GM18505 (cell line): Measurements from ENCODE around the gene NCOR1.
A peak's percentile ranks its signal among the peaks of the same experiment; 100 is the strongest.
"Not testable (repeated sequence)": the region's sequence is repeated elsewhere in the genome, so short reads cannot be mapped to it uniquely, and the experiment has no call there.

ENCODE experiments used
- ATAC-seq: cut with Tn5 transposase; IDR thresholded peaks from one replicate; pipeline ENCODE4 v1.9.1; 2021; ENCODE audit not compliant: unreplicated experiment
- POLR2A ChIP-seq: IDR thresholded peaks from 4 replicates; pipeline ENCODE4 v1.6.1; 2011; ENCODE audit warnings: borderline replicate concordance; ENCODE audit not compliant: insufficient read depth, insufficient read length; ENCODE audit errors: extremely low read depth

Gene NCOR1

DNA sequence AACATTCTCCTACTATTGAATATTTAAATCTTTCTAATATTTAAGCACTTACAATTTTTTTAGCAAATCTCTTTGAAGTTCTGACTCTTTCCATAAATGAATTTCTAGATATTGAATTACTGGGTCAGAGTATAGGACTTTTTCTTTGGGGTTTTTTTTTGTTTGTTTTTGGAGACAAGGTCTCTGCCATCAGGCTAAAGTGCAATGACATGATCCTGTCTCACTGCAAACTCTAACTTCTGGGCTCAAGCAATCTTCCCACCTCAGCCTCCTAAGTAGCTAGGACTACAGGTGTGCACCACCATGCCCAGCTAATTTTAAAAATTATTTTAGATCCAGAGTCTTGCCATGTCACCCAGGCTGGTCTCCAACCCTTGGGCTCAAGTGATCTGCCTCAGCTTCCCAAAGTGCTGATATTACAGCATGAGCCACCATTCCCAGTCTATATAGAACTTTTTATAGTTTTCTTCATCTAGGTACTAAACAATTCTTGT lies 26.6 kb upstream of the NCOR1 start:
- TF ChIP-seq POLR2A, result no peak
- ATAC-seq, result no peak

DNA sequence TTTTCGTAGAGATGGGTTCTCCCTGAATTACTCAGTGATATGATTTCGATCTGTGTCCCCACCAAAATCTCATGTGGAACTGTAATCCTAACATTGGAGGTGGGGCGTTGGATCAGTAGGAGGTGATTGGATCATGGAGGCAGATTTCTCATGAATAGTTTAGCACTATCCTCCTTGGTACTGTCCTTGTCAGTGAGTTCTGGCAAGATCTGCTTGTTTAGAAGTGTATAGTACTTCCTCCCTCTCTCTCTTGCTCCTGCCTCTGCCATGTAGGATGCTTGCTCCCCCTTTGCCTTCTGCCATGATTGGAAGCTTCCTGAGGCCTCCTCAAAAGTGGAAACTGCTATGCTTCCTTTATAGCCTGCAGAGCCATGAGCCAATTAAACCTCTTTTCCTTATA lies 24.6 kb upstream of the NCOR1 start:
- no peak for TF ChIP-seq POLR2A
- no peak for ATAC-seq

DNA sequence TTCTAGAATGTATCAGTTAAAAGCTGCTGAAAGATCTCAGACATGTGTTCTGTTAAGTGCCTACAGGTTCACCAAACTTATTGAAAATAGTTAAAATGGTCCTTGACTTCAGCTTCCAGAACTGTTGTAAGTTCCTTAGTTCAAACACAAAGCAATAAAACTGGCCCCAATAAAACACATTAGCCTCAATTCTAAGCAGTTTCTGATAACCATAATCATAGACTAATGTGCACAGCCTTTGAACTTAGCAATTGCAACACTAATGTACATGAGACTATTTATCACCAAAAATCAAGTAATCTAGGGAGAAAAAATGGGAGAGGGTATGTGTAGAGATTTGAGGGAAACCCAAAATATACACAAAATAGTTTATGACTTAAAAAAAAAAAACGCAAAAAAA lies 17.1 kb upstream of the NCOR1 start:
- no peak for TF ChIP-seq POLR2A
- ATAC-seq, result no peak

- not testable (repeated sequence) for ATAC-seq
Measured at GRCh38 chr17:16229912-16230561, 14.7 kb upstream of the NCOR1 start.

GRCh38 chr17:16222406-16222805 lies 7.1 kb upstream of the NCOR1 start:
- ATAC-seq, result no peak
- no peak for TF ChIP-seq POLR2A

GRCh38 chr17:16217002-16217635 lies 1.8 kb upstream of the NCOR1 start, which contains the start of gene PIGL:
PIGL (plus strand) TSS chr17:16217210; CDS start chr17:16217227, 17 bp downstream.
- peak; percentile 36 for ATAC-seq
- TF ChIP-seq POLR2A, result peak; percentile 96

DNA sequence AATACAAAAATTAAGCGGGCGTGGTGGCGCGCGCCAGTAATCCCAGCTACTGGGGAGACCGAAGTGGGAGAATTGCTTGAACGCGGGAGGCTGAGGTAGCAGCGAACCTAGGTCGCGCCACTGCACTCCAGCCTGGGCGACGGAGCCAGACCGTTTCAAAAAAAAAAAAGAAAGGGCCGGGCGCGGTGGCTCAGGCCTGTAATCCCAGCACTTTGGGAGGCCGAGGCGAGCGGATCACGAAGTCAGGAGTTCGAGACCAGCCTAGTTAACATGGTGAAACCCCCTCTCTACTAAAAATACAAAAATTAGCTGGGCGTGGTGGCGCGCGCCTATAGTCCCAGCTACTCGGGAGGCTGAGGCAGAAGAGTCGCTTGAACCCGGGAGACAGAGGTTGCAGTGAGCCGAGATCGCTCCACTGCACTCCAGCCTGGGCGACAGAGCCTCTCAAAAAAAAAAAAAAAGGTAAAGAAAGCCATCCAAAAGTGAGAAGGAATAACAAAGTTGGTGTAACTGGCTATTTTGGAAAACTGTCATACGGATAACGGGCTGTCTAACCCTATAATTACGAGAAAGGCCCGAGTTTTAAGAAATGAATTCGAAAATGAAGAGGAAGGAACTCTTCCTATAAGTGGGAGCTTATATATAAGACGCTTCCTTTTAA lies 1.1 kb upstream of the NCOR1 start:
- not testable (repeated sequence) for ATAC-seq

DNA sequence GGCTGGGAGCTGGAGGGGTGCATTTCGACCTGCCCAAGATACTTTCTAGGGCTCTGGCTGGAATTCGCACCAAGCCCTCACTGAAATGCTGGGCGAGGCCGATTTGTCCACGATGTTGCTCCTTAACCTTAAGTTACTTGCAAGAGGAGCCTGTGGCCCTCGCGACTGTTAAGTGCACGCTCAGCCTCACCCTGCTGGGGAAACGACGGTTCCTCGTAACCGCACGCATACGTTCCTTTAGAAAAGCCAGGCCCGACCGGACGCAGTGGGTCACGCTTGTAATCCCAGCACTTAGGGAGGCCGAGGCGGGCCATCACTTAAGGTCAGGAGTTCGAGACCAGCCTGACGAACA lies 607 bp upstream of the NCOR1 start:
- no peak for TF ChIP-seq POLR2A

DNA sequence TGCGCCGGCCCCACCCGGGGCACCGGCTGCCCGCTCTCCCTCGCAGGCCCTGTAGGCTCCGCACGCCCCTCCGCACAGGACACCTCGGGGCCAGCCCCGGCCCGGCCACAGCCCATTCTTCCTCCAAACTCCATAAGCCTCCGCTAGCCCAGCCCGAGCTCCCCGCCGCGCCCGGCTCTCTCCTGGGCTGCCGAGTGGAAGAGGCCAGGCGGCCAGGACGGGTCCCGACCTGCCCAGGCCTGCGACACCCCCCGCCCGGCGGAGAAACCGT lies 397 bp downstream of the NCOR1 start:
- no peak for TF ChIP-seq POLR2A
- ATAC-seq, result peak; percentile 36

More for the DNA sequence above, 607 bp upstream of the NCOR1 start:
- ATAC-seq, result no peak

GRCh38 chr17:16214190-16215001 lies 938 bp downstream of the NCOR1 start:
- no peak for ATAC-seq

GRCh38 chr17:16212793-16213192 lies 2.5 kb downstream of the NCOR1 start:
- no peak for ATAC-seq
- TF ChIP-seq POLR2A, result no peak

More at GRCh38 chr17:16214190-16215001, 938 bp downstream of the NCOR1 start:
- TF ChIP-seq POLR2A, result no peak

- no peak for TF ChIP-seq POLR2A
- no peak for ATAC-seq
Measured at GRCh38 chr17:16211590-16211989, 3.7 kb downstream of the NCOR1 start.

- not testable (repeated sequence) for ATAC-seq
Measured at GRCh38 chr17:16204763-16205162, 10.6 kb downstream of the NCOR1 start.

- not testable (repeated sequence) for ATAC-seq
Measured at GRCh38 chr17:16202554-16203500, 12.5 kb downstream of the NCOR1 start.

DNA sequence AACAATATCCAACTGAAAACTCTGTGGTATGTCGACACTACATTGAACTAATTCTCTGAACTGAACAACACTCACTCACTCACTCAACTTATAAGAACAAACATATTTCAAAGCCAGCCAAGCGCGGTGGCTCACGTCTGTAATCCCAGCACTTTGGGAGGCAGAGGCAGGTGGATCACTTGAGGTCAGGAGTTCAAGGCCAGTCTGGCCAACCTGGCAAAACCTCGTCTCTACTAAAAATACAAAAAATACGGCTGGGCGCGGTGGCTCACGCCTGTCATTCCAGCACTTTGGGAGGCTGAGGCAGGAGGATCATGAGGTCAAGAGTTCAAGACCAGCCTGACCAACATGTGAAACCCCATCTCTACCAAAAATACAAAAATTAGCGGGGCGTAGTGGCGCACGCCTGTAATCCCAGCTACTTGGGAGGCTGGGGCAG lies 13.6 kb downstream of the NCOR1 start:
- ATAC-seq, result not testable (repeated sequence)
